GM18520 (cell line): ENCODE data around the gene SUMO3.

Experiments
- ATAC-seq: cut with Tn5 transposase; IDR thresholded peaks from one replicate; pipeline ENCODE4 v1.9.1; 2021; ENCODE audit not compliant: unreplicated experiment

SUMO3 gene

GRCh38 chr21:44817914-44818639 is at the start of gene SUMO3:
Gene SUMO3, minus strand, starts transcription at chr21:44818062. Its CDS starts 94 bp downstream, at chr21:44817968.
- peak; percentile 48 for ATAC-seq

- ATAC-seq: no peak
These were observed 49.6 kb upstream of the SUMO3 start for GRCh38 chr21:44867464-44867863.

- ATAC-seq: no peak
These were observed 48.9 kb upstream of the SUMO3 start for GRCh38 chr21:44866780-44867179.

GRCh38 chr21:44865561-44866280 is 47.9 kb upstream of the SUMO3 start:
- peak; percentile 55 for ATAC-seq

- ATAC-seq: no peak
These were observed 45.2 kb upstream of the SUMO3 start for GRCh38 chr21:44862869-44863685.

GRCh38 chr21:44858791-44859190 is 40.9 kb upstream of the SUMO3 start:
- ATAC-seq: no peak

- no peak for ATAC-seq
These were observed 40.4 kb upstream of the SUMO3 start for GRCh38 chr21:44858291-44858690.

- no peak for ATAC-seq
These were observed 39.4 kb upstream of the SUMO3 start for GRCh38 chr21:44857127-44857892.

GRCh38 chr21:44856131-44856530 is 38.3 kb upstream of the SUMO3 start:
- no peak for ATAC-seq

GRCh38 chr21:44855572-44855971 is 37.7 kb upstream of the SUMO3 start:
- no peak for ATAC-seq

GRCh38 chr21:44854664-44855446 is 37.0 kb upstream of the SUMO3 start:
- no peak for ATAC-seq

GRCh38 chr21:44854391-44854663 is 36.5 kb upstream of the SUMO3 start:
- ATAC-seq: no peak

- ATAC-seq: no peak
These were observed 35.9 kb upstream of the SUMO3 start for GRCh38 chr21:44853601-44854390.

GRCh38 chr21:44850905-44851657 is 33.2 kb upstream of the SUMO3 start:
- no peak for ATAC-seq

- no peak for ATAC-seq
These were observed 32.4 kb upstream of the SUMO3 start for GRCh38 chr21:44850208-44850800.

- ATAC-seq: no peak
These were observed 31.8 kb upstream of the SUMO3 start for GRCh38 chr21:44849616-44850130.

GRCh38 chr21:44848821-44849521 is 31.1 kb upstream of the SUMO3 start:
- no peak for ATAC-seq
